Urinary bladder (tissue), 4 donors: Measurements from ENCODE around the gene NTHL1. TPM values are rescaled to one million over a fixed set of nuclear protein-coding genes. Genes with fewer than 3 reads are reported as not detected.
"Not testable (repeated sequence)": the region's sequence is repeated elsewhere in the genome, so short reads cannot be mapped to it uniquely, and the experiment has no call there.

Experiments
- DNase-seq: peaks from one replicate; pipeline ENCODE4 v3.0.0-alpha.2; 2015; ENCODE audit errors: extremely low spot score
- H3K27ac ChIP-seq: one replicate; pipeline ENCODE4 v1.5.1; 2013; ENCODE audit warnings: low read depth, mild to moderate bottlenecking, moderate library complexity
- H3K36me3 ChIP-seq: one replicate; pipeline ENCODE4 v1.6.1; 2013; ENCODE audit warnings: mild to moderate bottlenecking, moderate library complexity; ENCODE audit not compliant: insufficient read depth
- H3K4me1 ChIP-seq: one replicate; pipeline ENCODE4 v1.6.1; 2013; ENCODE audit warnings: mild to moderate bottlenecking, moderate library complexity; ENCODE audit not compliant: insufficient read depth
- H3K4me3 ChIP-seq: one replicate; pipeline ENCODE4 v1.5.1; 2013; ENCODE audit warnings: low read depth, low read length
- WGBS: extraction: QIAGEN DNeasy Blood & Tissue Kit; methylation state at CpG from one replicate; pipeline ENCODE4 v1.1.7; 2013; 5-methylcytosine and 5-hydroxymethylcytosine counted together
- polyA plus RNA-seq: library from polyadenylated mRNA; stranded (reverse); fragments of 200-250 nt; gene quantifications from one replicate; pipeline ENCODE4 v1.2.3, GENCODE V29; 2013
- total RNA-seq: library from RNA; depleted of rRNA; stranded (reverse); fragments of >200 nt; gene quantifications from one replicate; pipeline ENCODE4 v1.2.3, GENCODE V29; 2014
- donor health status: healthy with polysubstance abuse.
- donor health status: healthy.

Gene NTHL1
- total and polyA plus RNA-seq, 2 donors: 13.7 to 28.5 TPM

DNA sequence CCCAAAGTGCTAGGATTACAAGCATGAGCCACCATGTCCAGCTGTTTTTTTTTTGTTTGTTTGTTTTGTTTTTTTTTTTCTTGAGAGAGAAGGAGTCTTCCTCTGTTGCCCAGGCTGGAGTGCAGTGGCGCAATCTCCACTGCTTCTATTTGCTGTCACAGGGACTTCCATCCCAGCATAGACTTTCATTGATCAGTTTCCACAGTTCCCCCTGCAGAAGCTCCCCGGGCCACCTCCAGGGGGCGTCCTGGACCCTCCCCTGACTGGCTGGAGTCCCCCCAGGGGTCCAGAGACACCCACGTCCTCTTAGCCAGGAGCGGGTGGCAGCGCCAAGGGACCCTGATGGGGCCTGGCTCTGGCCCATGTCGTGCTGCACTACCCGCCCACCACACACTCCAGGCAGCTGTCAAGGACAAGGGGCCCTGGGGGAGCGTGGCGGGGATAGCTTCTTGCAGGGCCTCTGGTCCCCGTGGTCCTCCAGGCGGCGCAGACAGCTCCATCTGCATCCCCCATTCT lies 31.2 kb downstream of the NTHL1 start:
- DNase-seq: no peak
- no peak overlapping the region for H3K27ac ChIP-seq
- no peaks in the 10 kb centered on the region for H3K36me3 ChIP-seq
- 43% methylated on average over 13 of the region's 13 CpGs for WGBS
- no peaks in the 10 kb centered on the region for H3K4me1 ChIP-seq
- no peak overlapping the region for H3K4me3 ChIP-seq

GRCh38 chr16:2015947-2016208 lies 31.8 kb downstream of the NTHL1 start:
- Histone ChIP-seq H3K4me1 (no peaks in the 10 kb centered on the region), H3K27ac (no peak overlapping the region), H3K4me3 (no peak overlapping the region), H3K36me3 (no peaks in the 10 kb centered on the region)
- WGBS: 81% methylated on average over 7 of the region's 7 CpGs
- no peak for DNase-seq

DNA sequence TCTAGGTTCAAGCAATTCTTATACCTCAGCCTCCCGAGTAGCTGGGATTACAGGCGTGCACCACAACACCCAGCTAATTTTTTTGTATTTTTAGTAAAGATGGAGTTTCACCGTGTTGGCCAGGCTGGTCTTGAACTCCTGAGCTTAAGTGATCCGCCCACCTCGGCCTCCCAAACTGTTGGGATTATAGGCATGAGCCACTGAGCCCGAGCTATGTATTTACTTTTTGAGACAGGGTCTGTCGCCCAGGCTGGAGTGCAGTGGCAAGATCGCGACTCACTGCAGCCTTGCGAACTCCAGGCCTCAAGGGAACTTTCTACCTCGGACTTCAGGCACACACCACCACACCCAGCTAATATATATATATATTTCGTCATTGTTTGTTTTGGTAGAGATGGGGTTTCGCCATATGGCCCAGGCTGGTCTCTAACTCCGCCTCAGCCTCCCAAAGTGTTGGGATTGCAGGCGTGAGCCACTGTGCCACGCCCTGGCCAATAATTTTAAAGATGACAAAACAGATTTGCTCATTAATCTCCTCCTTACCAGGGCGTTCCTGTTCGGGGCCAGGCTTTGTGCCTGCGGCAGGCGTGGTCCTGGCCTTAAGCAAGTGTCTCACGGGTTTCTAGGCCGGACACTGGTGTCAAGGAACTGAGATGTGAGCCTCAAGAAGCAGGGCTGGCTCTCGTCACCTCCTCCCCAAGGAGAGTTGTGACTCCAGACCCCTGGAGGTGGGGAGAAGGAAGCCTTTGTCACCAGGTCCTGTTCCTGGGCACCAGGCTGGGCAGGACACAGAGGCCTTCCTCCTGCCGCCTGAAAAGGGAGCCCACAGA lies 32.3 kb downstream of the NTHL1 start:
- Histone ChIP-seq H3K4me1 (no peaks in the 10 kb centered on the region), H3K27ac (no peak overlapping the region), H3K4me3 (no peak overlapping the region), H3K36me3 (no peaks in the 10 kb centered on the region)
- WGBS: 77% methylated on average over 24 of the region's 24 CpGs
- DNase-seq: no peak

- WGBS: 89% methylated on average over 15 of the region's 15 CpGs
- no peak for DNase-seq
- H3K27ac ChIP-seq: no peak overlapping the region
Observed at GRCh38 chr16:2013527-2013926, 34.1 kb downstream of the NTHL1 start.

GRCh38 chr16:2011726-2012125 lies 35.9 kb downstream of the NTHL1 start:
- not testable (repeated sequence) for DNase-seq, H3K4me3 ChIP-seq, H3K36me3 ChIP-seq, H3K27ac ChIP-seq, H3K4me1 ChIP-seq
- WGBS: 92% methylated on average over 9 of the region's 9 CpGs

More at GRCh38 chr16:2013527-2013926, 34.1 kb downstream of the NTHL1 start:
- no peak overlapping the region for H3K4me3 ChIP-seq
- H3K36me3 ChIP-seq: no peaks in the 10 kb centered on the region
- H3K4me1 ChIP-seq: no peaks in the 10 kb centered on the region

DNA sequence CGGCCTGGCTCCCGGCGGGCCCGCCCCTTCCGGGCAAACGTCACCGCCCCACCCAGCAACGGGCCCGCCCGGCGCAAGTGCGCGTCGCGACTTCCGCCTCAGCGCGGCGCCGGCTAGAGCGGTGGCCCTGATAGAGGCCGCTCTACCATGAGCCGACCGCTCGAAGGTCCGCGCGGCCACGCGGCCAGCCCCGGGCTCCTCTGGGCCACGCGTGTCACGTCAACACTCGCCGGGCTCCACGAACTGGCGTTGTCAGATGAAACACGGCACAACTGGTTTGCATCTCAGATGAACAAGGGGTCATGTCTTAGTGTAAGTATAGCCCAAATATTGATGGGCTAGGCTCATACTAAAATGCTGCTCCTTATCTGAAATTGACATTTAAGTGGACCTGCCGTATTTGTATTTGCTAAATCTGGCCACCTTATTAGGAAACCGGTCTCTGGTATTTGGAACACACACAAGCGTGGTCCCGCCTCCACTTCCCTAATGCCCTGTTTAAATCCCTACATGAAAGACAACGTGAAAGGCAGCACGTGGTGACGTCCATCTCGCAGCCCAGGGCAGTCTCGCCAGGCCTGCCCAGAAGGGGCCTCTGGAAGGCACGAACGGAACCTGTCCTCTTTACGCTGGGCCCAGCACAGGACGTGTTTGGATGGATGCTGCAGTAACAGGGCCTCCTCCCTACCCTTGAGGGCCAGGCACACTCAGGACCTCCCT lies 37.7 kb downstream of the NTHL1 start, which contains the start of gene ZNF598:
ZNF598 (minus strand) TSS at position 31 of the 720 bp plus-strand sequence.
- Histone ChIP-seq H3K27ac (peak within 1 kb of the TSS; percentile 84), H3K4me3 (peak within 1 kb of the TSS; percentile 93), H3K36me3 (no peaks in the 10 kb centered on the region), H3K4me1 (no peaks in the 10 kb centered on the region)
- DNase-seq: peak; percentile 41
- WGBS: 1% methylated on average over 52 of the region's 52 CpGs

DNA sequence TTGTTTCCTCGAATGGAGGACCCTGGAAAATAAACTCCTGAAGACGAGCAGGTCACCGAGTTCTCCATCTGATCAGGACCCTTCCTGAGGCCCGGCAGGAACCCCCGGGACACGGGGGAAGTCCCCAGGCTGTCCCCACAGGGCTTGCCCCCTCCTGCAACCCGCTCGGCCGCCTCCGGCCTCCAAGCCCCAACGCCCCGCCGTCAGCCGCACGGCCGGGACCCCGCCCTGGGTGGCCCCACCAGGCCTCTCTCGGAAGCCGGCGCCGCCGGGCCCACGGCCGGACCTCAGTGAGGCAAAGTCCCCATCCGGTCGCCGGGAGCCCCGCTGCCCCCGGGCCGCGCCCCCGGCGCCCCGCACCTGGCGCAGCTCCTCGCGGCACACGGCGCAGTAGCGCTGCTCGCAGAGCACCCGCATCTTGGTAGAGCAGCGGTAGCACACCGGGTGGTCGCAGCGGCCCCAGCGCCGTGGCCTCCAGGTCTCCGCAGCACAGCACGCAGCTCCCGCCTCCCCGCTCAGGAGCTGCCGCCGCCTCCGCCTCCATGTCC lies 38.4 kb downstream of the NTHL1 start:
- no peaks in the 10 kb centered on the region for H3K4me1 ChIP-seq

GRCh38 chr16:2008631-2009163 lies 38.9 kb downstream of the NTHL1 start:
- H3K36me3 ChIP-seq: no peaks in the 10 kb centered on the region
- H3K4me1 ChIP-seq: no peaks in the 10 kb centered on the region
- no peak overlapping the region for H3K27ac ChIP-seq
- peak overlapping the region; percentile 93 for H3K4me3 ChIP-seq
- DNase-seq: no peak
- 4% methylated on average over 23 of the region's 23 CpGs for WGBS

More for the DNA sequence above, 38.4 kb downstream of the NTHL1 start:
- no peak for DNase-seq
- WGBS: under 1% methylated on average over 55 of the region's 55 CpGs
- H3K4me3 ChIP-seq: peak overlapping the region; percentile 93
- peak overlapping the region; percentile 80 for H3K27ac ChIP-seq
- no peaks in the 10 kb centered on the region for H3K36me3 ChIP-seq

DNA sequence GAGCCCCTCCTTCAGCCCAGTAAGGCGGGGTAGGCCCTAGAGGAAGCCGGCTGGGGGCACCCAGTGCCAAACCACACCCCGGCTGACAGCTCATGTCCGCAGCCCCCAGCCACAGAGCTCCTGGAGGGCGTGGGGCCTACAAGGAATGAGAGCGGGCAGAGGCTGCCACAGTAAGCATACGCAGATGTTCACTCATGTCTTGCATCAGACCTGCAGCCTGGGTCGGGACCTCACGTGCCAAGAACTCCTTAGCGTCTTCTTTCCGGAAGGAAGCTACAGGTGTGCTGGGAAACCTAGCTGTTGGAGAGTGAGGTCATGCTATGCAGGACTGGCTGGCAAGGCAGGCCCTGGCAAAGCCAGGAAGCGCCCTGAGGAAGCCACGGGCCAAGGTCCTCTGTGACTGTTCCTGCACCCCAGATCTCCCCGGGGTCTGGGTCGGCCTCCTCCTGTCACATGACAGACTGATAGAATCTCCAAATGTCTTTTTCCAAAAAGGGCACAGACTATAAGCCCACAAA lies 39.6 kb downstream of the NTHL1 start:
- Histone ChIP-seq H3K4me1 (no peaks in the 10 kb centered on the region), H3K4me3 (no peak overlapping the region)
- no peak for DNase-seq

GRCh38 chr16:2007081-2007836 lies 40.4 kb downstream of the NTHL1 start:
- H3K4me1 ChIP-seq: no peaks in the 10 kb centered on the region
- no peak for DNase-seq

More for the DNA sequence above, 39.6 kb downstream of the NTHL1 start:
- H3K27ac ChIP-seq: no peak overlapping the region
- 54% methylated on average over 15 of the region's 15 CpGs for WGBS
- H3K36me3 ChIP-seq: no peaks in the 10 kb centered on the region

GRCh38 chr16:2006317-2006716 lies 41.3 kb downstream of the NTHL1 start:
- H3K36me3 ChIP-seq: peaks cover 2% of the 10 kb centered on the region
- no peak overlapping the region for H3K4me3 ChIP-seq
- H3K4me1 ChIP-seq: no peaks in the 10 kb centered on the region
- WGBS: 91% methylated on average over 8 of the region's 8 CpGs
- H3K27ac ChIP-seq: no peak overlapping the region
- no peak for DNase-seq

More at GRCh38 chr16:2007081-2007836, 40.4 kb downstream of the NTHL1 start:
- 77% methylated on average over 16 of the region's 16 CpGs for WGBS
- Histone ChIP-seq H3K36me3 (no peaks in the 10 kb centered on the region), H3K27ac (no peak overlapping the region), H3K4me3 (no peak overlapping the region)

DNA sequence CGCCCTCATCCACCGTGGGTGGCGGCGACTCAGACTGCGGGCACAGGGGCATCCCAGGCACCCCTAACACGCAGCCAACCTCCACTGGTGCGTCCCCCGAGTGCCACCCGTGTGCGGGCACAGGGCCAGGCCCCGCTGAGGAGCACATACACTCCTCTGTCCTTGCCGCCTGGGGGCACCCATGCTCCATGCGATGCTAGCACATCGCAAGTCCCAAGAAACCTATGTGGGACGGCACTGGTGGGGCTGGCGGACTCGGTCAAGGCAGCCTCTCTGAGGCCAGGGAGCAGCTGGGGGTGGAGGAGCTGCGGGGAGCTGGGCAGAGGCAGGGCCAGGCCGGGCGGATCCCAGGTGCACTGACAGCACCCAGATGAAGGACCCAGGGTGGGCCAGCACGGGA lies 42.0 kb downstream of the NTHL1 start:
- Histone ChIP-seq H3K4me3 (no peak overlapping the region), H3K4me1 (no peaks in the 10 kb centered on the region), H3K27ac (no peak overlapping the region), H3K36me3 (peaks cover 2% of the 10 kb centered on the region)
- WGBS: 80% methylated on average over 21 of the region's 21 CpGs
- no peak for DNase-seq
